ENCODE results near the gene ITPRIP. TPM values are rescaled to one million over a fixed set of nuclear protein-coding genes. Genes with fewer than 3 reads are reported as not detected.

ITPRIP gene
- polyA plus RNA-seq, 1 of the 3 experiments (the other 2 are of a cell fraction), result 22.1 TPM

DNA sequence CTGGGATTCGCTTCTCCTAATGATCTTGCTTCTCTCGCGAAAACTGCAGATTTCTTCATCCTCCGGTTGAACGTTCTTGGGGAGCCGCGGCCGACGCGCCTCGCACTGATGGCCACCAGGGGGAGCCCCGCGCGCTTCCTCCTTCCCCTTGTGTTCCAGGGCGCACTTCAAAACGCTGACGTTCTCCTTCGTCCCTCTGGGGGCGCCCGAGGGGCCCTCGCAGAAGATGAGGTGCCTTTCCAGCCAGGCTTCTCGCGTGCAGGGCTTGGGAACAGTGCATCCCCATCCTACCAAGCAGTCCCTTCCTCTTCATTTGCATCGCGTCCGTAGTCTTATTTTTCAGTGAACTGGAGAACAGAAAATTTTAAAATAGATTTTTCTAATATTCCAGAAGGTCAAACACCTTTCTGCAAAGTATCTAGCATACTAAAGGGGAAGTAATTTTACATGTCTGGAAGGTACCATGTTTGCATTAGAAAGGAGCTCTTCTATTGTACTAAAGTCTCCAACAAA, 46.8 kb downstream of the ITPRIP start (continued):
- TF ChIP-seq, protein P1, sequence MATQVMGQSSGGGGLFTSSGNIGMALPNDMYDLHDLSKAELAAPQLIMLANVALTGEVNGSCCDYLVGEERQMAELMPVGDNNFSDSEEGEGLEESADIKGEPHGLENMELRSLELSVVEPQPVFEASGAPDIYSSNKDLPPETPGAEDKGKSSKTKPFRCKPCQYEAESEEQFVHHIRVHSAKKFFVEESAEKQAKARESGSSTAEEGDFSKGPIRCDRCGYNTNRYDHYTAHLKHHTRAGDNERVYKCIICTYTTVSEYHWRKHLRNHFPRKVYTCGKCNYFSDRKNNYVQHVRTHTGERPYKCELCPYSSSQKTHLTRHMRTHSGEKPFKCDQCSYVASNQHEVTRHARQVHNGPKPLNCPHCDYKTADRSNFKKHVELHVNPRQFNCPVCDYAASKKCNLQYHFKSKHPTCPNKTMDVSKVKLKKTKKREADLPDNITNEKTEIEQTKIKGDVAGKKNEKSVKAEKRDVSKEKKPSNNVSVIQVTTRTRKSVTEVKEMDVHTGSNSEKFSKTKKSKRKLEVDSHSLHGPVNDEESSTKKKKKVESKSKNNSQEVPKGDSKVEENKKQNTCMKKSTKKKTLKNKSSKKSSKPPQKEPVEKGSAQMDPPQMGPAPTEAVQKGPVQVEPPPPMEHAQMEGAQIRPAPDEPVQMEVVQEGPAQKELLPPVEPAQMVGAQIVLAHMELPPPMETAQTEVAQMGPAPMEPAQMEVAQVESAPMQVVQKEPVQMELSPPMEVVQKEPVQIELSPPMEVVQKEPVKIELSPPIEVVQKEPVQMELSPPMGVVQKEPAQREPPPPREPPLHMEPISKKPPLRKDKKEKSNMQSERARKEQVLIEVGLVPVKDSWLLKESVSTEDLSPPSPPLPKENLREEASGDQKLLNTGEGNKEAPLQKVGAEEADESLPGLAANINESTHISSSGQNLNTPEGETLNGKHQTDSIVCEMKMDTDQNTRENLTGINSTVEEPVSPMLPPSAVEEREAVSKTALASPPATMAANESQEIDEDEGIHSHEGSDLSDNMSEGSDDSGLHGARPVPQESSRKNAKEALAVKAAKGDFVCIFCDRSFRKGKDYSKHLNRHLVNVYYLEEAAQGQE (IDR thresholded peaks at IDR 0.05; ENCODE audit: low read depth, low read length), result no peak

DNA sequence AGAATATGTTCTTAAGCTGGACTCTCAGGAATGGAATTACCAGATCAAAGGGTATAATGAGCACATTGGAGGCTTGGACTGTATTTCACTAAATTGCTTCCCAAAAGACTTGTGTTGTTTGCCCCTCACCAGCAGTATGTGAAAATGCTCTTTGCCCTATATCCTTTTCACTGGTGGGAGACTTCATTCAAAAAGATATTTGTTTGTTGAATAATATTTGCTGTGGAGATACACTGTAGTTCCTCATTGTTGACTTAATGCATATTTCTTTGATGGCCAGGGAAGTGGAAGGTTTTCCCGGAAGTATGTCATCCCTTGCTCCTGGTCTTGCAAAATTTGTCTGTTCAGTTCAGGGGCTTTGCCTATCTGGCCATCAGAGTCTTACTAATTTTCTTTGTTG, 49.9 kb downstream of the ITPRIP start:
- Histone ChIP-seq H3K4me3 (ENCODE audit: low read depth in 2 of 2, low read length in 1 of 2) (no peak overlapping the region), H3K9me2 (no peaks in the 10 kb centered on the region), H3K27me3 (ENCODE audit: insufficient read depth) (no peaks in the 10 kb centered on the region), H4K20me1 (ENCODE audit: insufficient read depth) (no peaks in the 10 kb centered on the region), H3F3A (replicated peaks; ENCODE audit: insufficient read depth) (peaks cover 18% of the 10 kb centered on the region), H3K79me2 (ENCODE audit: insufficient read depth) (no peaks in the 10 kb centered on the region), H3K36me3 (replicated peaks in 1 of 2; ENCODE audit: control insufficient read depth in 1 of 2, insufficient read depth in 2 of 2, low read length in 1 of 2) (no peaks in the 10 kb centered on the region), H3K4me1 (ENCODE audit: control insufficient read depth in 1 of 2, insufficient read depth in 2 of 2, low read depth in 1 of 2, low read length in 1 of 2) (peaks cover 0 to 2% of the 10 kb centered on the region in 2 experiments; a peak in 1 of 4 replicates), H3K9me3 (no peaks in the 10 kb centered on the region), H3K9ac (no peak overlapping the region), H3K27ac (ENCODE audit: low read depth in 2 of 2, low read length in 1 of 2) (no peak overlapping the region), H2AFZ (ENCODE audit: low read depth) (no peak overlapping the region), H3K4me2 (no peak overlapping the region)
- TF ChIP-seq TAF1 (IDR thresholded peaks at IDR 0.05; ENCODE audit: borderline replicate concordance, low read depth, low read length) (no peak), RAD21 (IDR thresholded peaks at IDR 0.05; ENCODE audit: low read length) (no peak), IRF3 (IDR thresholded peaks at IDR 0.05; ENCODE audit: low read depth, low read length) (no peak), EP300 (IDR thresholded peaks at IDR 0.05; ENCODE audit: borderline replicate concordance in 1 of 2, low read depth in 1 of 2, low read length in 1 of 2) (no peak), TEAD4 (IDR thresholded peaks at IDR 0.05; ENCODE audit: borderline replicate concordance, insufficient read depth) (no peak), ELF1 (IDR thresholded peaks at IDR 0.05) (no peak), POLR2AphosphoS5 (IDR thresholded peaks at IDR 0.05; ENCODE audit: low read depth, low read length) (no peak), MAX (IDR thresholded peaks at IDR 0.05; ENCODE audit: low read depth) (no peak), PBX3 (IDR thresholded peaks at IDR 0.05) (no peak)
- TF ChIP-seq, protein P2, sequence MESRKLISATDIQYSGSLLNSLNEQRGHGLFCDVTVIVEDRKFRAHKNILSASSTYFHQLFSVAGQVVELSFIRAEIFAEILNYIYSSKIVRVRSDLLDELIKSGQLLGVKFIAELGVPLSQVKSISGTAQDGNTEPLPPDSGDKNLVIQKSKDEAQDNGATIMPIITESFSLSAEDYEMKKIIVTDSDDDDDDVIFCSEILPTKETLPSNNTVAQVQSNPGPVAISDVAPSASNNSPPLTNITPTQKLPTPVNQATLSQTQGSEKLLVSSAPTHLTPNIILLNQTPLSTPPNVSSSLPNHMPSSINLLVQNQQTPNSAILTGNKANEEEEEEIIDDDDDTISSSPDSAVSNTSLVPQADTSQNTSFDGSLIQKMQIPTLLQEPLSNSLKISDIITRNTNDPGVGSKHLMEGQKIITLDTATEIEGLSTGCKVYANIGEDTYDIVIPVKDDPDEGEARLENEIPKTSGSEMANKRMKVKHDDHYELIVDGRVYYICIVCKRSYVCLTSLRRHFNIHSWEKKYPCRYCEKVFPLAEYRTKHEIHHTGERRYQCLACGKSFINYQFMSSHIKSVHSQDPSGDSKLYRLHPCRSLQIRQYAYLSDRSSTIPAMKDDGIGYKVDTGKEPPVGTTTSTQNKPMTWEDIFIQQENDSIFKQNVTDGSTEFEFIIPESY (IDR thresholded peaks at IDR 0.05; ENCODE audit: borderline replicate concordance, low read depth), result no peak
- TF ChIP-seq, protein P3, sequence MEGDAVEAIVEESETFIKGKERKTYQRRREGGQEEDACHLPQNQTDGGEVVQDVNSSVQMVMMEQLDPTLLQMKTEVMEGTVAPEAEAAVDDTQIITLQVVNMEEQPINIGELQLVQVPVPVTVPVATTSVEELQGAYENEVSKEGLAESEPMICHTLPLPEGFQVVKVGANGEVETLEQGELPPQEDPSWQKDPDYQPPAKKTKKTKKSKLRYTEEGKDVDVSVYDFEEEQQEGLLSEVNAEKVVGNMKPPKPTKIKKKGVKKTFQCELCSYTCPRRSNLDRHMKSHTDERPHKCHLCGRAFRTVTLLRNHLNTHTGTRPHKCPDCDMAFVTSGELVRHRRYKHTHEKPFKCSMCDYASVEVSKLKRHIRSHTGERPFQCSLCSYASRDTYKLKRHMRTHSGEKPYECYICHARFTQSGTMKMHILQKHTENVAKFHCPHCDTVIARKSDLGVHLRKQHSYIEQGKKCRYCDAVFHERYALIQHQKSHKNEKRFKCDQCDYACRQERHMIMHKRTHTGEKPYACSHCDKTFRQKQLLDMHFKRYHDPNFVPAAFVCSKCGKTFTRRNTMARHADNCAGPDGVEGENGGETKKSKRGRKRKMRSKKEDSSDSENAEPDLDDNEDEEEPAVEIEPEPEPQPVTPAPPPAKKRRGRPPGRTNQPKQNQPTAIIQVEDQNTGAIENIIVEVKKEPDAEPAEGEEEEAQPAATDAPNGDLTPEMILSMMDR (IDR thresholded peaks at IDR 0.05), result no peak
- TF ChIP-seq, protein P4, sequence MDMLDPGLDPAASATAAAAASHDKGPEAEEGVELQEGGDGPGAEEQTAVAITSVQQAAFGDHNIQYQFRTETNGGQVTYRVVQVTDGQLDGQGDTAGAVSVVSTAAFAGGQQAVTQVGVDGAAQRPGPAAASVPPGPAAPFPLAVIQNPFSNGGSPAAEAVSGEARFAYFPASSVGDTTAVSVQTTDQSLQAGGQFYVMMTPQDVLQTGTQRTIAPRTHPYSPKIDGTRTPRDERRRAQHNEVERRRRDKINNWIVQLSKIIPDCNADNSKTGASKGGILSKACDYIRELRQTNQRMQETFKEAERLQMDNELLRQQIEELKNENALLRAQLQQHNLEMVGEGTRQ (IDR thresholded peaks at IDR 0.05; ENCODE audit: borderline replicate concordance, low read depth, low read length), result no peak
- WGBS (ENCODE audit: low lambda C conversion rate), result 81% methylated on average over 1 of the region's 1 CpG
- POLR2A ChIA-PET, result no interaction called here
- DNase-seq, result no peak
- CTCF ChIA-PET, result interaction anchor here (1.9 to 5.4 kb wide), 3 partner anchors 12 to 65 kb away, joined by 6 to 118 read pairs (median 9); partner anchors contain the start of gene CFAP58

All from SK-N-SH (cell line).